NB4 (cell line): Measurements from ENCODE around the gene PRKCE.

ENCODE experiments used
- CTCF ChIP-seq: IDR thresholded peaks from one replicate; pipeline ENCODE4 v1.5.1; 2012; ENCODE audit warnings: low read depth, low read length
- POLR2A ChIP-seq: IDR thresholded peaks from 2 replicates; pipeline ENCODE4 v1.6.1; 2011; ENCODE audit warnings: mild to moderate bottlenecking; ENCODE audit not compliant: insufficient read length; ENCODE audit errors: extremely low read depth

- no peak for TF ChIP-seq CTCF
- TF ChIP-seq POLR2A = no peak
These were observed 8.4 kb upstream of the PRKCE start for GRCh38 chr2:45643095-45643494.
